ENCODE measurements around the gene CFAP300. TPM values are rescaled to one million over a fixed set of nuclear protein-coding genes. Genes with fewer than 3 reads are reported as not detected.

CFAP300 gene
- total RNA-seq, 1 experiment from 2014 or later: 1.7 TPM

DNA sequence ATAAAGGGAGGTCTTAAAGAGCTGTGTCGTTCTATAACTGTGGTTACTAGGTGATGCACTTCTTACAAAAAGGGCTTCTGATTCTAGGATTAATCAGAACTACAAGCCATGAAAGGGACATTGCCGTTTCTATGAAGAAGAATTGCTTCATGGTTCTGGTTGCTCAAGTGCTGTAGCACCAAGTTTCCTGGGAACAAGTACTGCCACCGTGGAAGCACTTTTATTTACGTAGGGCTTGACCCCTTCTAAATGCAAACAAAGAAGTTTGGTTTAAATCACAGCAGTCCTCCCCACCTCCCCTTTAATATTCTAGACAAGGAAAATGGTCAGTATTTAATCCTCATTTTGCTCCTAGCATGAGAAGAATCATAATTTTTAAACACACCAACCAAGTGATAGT is 72.8 kb downstream of the CFAP300 start:
- H3K4me3 Mint-ChIP-seq: peak overlapping the region in 1 of 2 experiments; percentile 33; a peak in 1 of 5 replicates
- H3K79me2 ChIP-seq (ENCODE audit: insufficient read depth, low read length): peaks cover 18% of the 10 kb centered on the region; the same call in 1 of the 2 replicates
- H2BK20ac ChIP-seq (ENCODE audit: low read depth, low read length, poor library complexity, severe bottlenecking): no peak overlapping the region
- H3K79me1 ChIP-seq (ENCODE audit: insufficient read depth, low read depth, low read length, poor library complexity, severe bottlenecking): peaks cover 6% of the 10 kb centered on the region
- H4K8ac ChIP-seq (replicated peaks; ENCODE audit: insufficient read length, low read depth, low read length): no peak overlapping the region
- H3K23ac ChIP-seq (ENCODE audit: insufficient read length, low read depth, low read length): no peak overlapping the region
- no peaks in the 10 kb centered on the region for H3K27me3 ChIP-seq (ENCODE audit: insufficient read depth, low read length)
- H3K9ac ChIP-seq (ENCODE audit: extremely low read depth, insufficient read length, low read length): no peak overlapping the region
- H3K18ac ChIP-seq (ENCODE audit: insufficient read length, low read depth, low read length): no peak overlapping the region
- peak overlapping the region in 1 of 3 experiments; percentile 45; a peak in 1 of 7 replicates for H3K27ac Mint-ChIP-seq
- no peak overlapping the region for H2BK15ac ChIP-seq (ENCODE audit: low read depth, low read length)
- H4K5ac ChIP-seq (ENCODE audit: insufficient read length, low read depth, low read length): no peak overlapping the region
- H3K9me3 ChIP-seq (ENCODE audit: control insufficient read depth, low read depth, low read length): no peaks in the 10 kb centered on the region
- H2BK120ac ChIP-seq (ENCODE audit: low read depth, low read length, poor library complexity, severe bottlenecking): no peak overlapping the region
- peaks cover 66 to 69% of the 10 kb centered on the region in 2 experiments for H3K4me1 Mint-ChIP-seq
- no peak overlapping the region for H2AFZ ChIP-seq (ENCODE audit: low read length)
- no peak for DNase-seq
- no peaks in the 10 kb centered on the region for H3K23me2 ChIP-seq (ENCODE audit: insufficient read length, low read depth, low read length, poor library complexity, severe bottlenecking)
- no peaks in the 10 kb centered on the region for H4K20me1 ChIP-seq (ENCODE audit: control insufficient read depth, insufficient read depth, insufficient read length)
- H2BK12ac ChIP-seq (ENCODE audit: insufficient read length, low read depth, low read length): no peak overlapping the region
- H3K4me1 ChIP-seq (ENCODE audit: insufficient read depth, low read length): peaks cover 6% of the 10 kb centered on the region
- H3K36me3 Mint-ChIP-seq (ENCODE audit: insufficient read depth in 1 of 3, low read depth in 3 of 3): peaks cover 27 to 46% (median 44%) of the 10 kb centered on the region in 3 experiments
- H3K27ac ChIP-seq (ENCODE audit: insufficient read length, low read depth, low read length): no peak overlapping the region
- no CpG with 5 or more reads among the region's 4 CpGs for WGBS (ENCODE audit: extremely low coverage, insufficient read length, low lambda C conversion rate)
- H3K14ac ChIP-seq (ENCODE audit: insufficient read depth, low read length): no peak overlapping the region
- H2AK5ac ChIP-seq (ENCODE audit: insufficient read length, low read length): no peak overlapping the region
- no peak overlapping the region for H3K4ac ChIP-seq (ENCODE audit: low read depth, low read length)
- H2BK5ac ChIP-seq (ENCODE audit: insufficient read length, low read length): no peak overlapping the region
- H4K91ac ChIP-seq (ENCODE audit: insufficient read length, low read depth, low read length): no peak overlapping the region
- no peaks in the 10 kb centered on the region; the same call in 1 of the 2 replicates for H3K27me3 Mint-ChIP-seq (ENCODE audit: low read depth)
- H3K56ac ChIP-seq (ENCODE audit: insufficient read length, low read depth, low read length): no peak overlapping the region
- H3K4me2 ChIP-seq (ENCODE audit: insufficient read depth, insufficient read length, low read length): peak overlapping the region; percentile 17
- peaks cover 21 to 22% of the 10 kb centered on the region in 2 experiments for H3K9me3 Mint-ChIP-seq
- no peak overlapping the region for H3T11ph ChIP-seq (ENCODE audit: low read length)
- TF ChIP-seq, protein P1, sequence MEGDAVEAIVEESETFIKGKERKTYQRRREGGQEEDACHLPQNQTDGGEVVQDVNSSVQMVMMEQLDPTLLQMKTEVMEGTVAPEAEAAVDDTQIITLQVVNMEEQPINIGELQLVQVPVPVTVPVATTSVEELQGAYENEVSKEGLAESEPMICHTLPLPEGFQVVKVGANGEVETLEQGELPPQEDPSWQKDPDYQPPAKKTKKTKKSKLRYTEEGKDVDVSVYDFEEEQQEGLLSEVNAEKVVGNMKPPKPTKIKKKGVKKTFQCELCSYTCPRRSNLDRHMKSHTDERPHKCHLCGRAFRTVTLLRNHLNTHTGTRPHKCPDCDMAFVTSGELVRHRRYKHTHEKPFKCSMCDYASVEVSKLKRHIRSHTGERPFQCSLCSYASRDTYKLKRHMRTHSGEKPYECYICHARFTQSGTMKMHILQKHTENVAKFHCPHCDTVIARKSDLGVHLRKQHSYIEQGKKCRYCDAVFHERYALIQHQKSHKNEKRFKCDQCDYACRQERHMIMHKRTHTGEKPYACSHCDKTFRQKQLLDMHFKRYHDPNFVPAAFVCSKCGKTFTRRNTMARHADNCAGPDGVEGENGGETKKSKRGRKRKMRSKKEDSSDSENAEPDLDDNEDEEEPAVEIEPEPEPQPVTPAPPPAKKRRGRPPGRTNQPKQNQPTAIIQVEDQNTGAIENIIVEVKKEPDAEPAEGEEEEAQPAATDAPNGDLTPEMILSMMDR (conservative IDR thresholded peaks at IDR 0.05): no peak
